ENCODE data around the gene ELFN1.

The ELFN1 gene

DNA sequence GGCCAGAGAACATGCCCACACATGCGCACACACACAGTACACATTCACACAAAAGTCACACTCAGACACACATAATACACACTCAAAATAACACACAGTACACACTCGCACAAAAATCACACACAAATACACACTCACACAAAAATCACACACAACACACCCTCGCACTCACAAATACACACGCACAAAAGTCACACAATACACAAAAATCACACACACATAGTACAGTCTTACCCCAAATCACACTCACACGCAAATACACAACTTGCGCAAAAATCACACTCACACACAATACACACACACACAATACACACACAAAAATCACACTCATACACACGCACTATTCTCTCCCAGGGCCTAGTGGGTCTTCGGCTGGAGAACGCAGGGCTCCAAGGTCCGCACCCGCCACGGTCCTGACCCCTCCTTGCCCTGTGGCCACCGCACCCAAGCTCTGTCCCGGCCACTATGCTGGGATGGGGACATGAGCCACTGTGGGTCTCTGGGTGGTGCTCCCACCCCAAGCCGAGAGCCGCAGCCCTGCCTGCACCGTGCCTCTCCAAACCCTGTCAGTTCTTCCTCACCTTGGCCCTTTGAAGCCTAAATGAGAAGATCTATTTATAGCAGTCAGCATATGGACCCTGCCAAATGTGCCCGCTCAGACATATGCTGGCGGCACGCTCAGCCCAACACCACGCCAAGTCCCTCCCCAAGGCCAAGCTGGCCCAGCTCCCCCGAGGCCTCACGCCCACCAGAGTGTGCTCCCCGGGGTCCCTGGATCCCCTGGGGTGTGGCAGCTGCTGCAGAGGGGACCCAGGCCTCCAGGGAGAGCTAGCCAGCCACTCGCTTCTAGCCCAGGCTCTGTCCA lies 55.9 kb downstream of the ELFN1 start:
- no peak for DNase-seq (ENCODE audit: low read depth in 2 of 2)

DNA sequence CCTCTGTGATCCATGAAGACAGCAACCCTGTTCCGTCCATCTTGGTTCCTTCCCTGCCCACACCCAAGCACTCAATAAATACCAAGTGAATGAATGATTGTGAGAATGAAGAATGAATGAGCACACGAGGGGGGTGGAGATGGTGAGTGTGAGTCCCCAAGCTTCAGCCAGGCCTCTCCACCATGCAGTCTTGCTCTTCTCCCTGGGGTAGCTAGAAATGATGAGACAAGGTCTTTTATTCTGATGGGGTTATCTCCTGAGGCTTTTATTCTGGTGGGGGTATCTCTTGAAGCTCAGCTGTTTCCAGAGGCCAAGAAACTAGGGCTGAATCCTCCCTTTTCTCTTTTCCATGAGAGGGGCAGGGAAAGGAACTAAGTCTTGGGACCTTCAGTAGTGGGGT lies 57.0 kb downstream of the ELFN1 start:
- DNase-seq (ENCODE audit: low read depth in 2 of 2) = no peak

DNA sequence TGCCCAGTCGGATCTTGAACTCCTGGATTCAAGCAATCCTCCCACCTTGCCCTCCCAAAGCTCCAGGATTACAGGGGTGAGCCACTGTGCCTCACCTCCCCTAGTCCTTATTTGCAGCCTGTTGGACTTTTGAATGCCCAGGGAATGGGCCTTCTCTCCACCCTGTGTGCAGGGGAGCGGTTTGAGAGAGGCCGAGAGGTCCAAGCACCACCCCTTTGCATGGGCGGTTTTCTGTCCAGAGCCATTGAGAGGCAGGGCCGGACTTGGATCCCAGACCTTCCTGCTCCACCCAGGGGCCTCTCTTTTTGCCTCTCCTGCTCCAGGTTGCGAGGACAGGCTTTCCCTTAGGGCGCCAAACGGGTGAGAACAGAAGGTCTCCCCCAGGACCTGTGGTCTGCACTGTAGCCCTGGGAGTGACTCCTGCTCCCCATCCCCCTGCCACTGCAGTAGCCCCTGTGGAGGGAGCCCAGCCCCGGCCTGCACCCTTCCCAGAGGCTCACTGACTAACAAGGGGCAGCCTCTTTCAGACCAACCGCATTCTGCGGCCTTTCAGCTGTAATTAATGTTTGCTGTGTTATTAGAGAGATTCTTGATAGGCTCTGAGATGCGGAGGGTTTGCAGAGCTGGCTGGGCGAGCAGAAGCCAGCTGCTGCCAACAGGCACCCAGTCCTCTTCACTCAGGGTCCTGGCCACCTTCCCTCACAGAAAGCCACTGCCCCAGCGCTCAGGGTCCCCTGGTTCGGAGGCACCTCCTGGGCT lies 57.9 kb downstream of the ELFN1 start:
- no peak for DNase-seq (ENCODE audit: low read depth in 2 of 2)

DNA sequence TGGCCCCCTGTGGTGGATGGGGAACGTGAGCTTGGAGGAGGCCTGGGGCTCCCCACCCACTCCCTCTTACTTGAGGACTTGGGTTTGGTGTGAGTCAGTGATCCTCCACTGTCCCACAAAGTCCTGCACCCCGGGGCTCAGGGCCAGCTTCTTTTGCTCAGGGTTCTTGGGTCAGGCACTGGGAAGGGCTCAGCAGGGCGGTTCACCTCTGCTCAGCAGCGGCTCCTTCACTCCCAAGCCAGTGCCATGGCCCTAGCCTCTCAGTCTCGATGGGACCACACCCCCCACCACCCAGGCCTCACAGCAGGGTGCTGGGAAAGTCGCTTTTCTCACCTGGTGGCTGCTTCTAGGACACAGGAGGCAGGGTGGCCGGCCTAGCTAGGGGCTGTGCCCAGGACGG lies 59.1 kb downstream of the ELFN1 start:
- DNase-seq (ENCODE audit: low read depth in 2 of 2) = no peak

DNA sequence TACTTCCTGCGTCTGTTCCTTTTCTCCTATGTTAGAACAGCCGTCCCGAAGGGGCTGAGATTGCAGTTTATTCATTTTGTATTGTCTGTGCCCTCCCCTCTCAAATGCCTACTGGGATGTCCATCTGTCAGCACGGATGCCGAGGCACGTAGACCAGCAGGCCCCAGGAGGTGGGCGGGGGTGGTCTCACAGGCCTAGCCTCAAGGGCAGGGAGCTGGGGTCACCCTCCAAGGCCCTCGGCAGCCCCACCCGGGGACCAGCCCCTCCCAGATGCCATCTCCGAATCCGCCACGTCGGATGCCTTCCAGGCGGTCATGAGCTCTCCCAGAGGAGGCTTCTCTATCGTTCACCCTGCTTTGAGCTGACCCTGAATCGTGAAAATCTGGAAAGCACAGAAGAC lies 59.7 kb downstream of the ELFN1 start:
- no peak for DNase-seq (ENCODE audit: low read depth in 2 of 2)

DNA sequence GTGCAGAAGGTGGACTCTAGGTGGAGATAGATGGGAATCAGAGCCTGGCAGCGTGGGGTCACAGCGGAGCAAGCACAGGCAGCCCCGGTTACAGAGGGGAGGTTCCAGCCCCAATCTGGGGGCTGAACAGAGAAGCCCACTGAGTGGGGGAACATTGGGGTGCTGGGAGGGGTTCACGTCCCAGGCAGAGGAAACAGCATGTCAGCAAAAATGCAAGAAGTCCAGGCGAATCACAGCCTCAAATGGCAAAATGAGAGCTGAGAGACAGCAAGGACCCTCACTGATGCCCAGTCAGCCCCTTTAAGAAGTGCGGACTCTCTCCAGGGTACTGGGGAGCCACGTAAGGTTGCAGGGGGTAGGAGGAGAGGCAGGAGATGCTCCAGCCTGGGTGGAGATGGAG lies 62.0 kb downstream of the ELFN1 start:
- DNase-seq (ENCODE audit: low read depth in 2 of 2) = no peak

DNA sequence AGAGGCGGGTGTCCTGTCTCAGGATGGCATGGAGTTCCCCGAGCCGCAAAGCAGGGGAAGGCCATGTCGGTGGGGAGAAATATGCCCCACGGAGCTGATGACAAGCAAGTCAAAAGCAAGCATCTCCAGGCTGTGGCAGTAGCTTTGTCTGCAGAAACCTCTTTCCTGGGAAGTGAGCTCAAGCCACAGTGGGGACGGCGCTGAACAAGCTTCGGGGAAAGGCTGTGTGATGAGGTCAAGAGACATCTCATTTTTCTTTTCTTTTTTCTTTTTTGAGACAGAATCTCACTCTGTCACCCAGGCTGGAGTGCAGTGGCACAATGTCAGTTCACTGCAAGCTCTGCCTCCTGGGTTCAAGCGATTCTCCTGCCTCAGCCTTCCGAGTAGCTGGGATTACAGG lies 62.6 kb downstream of the ELFN1 start:
- DNase-seq (ENCODE audit: low read depth in 2 of 2) = no peak

DNA sequence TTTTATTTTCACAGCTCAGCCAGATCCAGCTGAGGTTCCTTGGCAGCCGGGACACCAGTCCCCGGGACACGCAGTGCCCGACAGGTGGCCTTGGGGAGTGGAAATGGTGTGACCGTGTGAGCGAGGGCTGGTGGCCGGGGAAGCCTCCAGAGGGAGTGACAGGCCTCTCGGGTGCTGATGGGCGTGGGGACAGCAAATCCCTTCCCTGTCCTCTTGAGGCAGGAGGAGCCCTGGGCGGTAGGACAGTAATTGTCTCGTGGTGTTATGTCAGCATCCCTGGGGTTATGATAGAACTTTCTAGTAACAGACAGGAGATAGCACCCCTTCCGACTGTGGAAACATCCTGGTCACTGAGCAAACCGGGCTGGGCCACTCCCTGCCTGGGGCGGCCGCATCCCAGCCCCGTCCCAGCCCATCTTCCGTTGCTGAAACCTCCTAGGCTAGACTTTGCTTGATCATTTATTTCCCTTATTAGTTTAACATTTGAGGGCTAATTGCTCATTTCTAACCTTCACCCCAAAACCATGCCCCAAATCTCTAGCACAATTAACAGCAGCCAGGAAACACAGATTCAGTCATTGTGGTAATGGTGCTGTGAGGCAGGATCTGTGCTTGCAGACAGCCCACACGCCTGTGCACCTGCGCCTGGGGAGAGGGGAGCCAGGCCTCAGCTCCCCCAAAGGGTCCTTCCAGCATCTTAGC lies 63.3 kb downstream of the ELFN1 start:
- no peak for DNase-seq (ENCODE audit: low read depth in 2 of 2)

DNA sequence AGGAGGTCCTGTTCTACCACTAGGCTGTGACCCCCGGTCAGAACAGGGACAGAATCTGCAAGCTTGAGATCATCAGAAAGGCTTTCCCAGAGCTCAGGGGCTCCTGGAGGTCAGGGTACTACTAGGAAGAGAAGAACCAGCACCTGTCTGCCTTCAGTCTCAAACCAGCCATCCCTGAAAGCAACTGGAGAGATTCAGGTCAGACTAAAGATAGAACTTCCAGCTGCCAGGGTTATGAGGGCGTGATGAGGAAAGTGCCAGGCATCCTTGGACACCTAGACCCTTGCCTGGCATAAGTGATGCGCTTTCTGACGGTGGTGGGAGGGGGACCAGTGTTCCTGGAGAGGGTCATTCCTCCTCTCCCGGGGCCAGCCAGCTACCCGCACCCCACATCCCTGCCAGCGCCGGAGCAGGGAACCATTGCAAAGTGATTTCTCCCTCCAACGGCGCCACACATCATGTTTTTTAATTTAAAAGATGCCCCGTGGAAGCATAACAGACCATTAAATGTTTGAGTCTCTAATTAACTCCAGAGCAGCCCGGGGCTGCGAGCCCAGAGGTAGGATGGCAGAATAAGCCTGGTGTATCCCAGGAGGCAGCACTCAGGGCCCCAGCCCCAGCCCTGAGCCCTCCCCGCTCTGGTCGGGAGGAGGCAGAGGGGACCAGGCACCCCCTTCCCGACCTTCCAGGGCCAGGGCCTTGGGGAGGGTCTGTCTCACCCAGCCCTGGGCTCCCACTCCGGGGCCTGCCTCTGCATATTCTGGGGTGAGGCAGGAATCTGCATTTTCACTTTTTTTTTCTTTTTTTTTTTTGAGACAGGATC lies 64.0 kb downstream of the ELFN1 start:
- DNase-seq (ENCODE audit: low read depth in 2 of 2) = no peak

DNA sequence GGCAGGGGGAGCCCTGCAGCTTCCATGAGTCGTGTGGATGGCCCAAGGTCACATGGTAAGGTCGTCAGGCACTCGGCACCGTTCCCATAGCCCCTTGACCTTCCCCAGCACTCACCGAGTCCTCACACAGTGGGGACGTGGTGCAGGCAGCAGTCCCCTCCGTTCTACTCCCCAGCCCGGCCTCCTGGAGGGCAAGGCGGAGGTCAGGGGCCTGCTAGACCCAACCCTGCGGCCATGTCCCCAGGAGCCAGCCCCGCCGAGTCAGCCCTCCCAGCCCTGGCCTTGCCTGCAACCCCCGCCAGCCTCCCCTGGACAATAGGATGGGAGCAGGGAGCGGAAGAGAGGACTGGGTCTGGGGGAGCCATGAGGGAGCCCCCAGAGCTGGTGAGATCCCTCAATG lies 65.2 kb downstream of the ELFN1 start:
- DNase-seq (ENCODE audit: low read depth in 2 of 2) = no peak

DNA sequence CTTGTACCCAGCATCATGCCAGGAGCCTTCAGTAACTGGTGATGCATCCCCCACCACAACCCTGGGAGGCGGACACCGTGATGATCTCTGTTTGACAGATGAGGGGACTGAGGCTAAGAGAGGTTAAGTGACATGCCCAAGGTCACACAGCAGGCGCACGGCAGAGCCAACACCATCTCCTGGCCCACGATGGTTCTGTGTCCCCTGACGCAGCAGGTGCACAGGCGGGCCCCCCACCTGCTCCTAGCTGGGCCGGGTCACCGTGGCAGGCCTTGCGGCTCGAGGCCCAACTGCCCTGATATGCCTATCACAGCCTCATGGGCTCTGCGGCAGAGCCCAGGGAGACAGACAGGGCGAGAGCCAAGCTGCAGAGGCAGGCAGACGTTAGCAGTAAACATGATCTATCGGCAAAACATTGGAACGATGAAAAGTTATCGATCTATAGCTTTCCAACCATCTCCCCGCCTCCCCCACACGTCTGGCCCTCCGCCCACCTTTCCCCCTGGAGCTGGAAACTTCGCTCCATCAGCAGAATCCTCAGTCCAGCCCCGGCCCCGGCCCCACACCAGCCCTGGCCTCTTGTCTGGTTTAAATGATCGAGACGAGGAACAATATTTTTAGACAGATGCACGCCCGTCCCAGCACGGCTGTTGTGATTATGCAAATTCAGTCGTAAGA lies 65.9 kb downstream of the ELFN1 start:
- DNase-seq (ENCODE audit: low read depth in 2 of 2) = no peak

DNA sequence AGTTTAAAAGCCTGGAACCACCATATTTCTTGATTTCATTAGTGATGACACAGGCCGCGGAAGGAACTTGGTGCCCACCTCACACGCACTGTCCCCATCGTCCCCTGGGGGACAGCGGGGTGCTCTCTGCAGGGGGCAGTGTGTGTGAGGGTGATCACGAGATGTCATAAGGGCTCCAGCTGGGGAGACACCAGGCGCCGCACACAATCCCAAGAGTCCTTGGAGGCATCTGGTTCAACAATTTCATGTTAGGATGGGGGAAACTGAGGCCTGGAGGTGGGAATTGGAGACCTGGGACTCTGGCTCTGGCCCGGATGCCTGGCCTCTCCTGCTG lies 66.4 kb downstream of the ELFN1 start:
- DNase-seq (ENCODE audit: low read depth in 2 of 2) = no peak

DNA sequence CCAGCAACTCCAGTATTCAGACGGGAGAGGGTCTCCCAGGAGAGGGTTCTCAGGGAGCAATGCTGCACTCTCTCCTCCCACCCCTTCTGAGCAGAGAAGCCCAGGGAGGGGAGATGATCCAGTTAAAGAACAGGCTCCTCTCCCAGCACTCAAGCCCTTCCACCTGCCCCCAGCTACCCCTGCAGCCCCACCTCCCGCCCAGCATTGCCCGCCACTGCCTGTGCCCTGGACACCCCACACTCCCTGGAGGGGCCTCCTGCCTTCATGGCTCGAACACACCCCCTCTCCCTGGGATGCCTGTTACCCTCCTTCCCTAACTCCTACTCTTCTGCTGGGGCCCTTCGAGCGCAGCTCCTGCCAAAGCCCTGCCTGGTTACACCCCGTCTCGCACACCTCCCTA lies 66.8 kb downstream of the ELFN1 start:
- no peak for DNase-seq (ENCODE audit: low read depth in 2 of 2)

DNA sequence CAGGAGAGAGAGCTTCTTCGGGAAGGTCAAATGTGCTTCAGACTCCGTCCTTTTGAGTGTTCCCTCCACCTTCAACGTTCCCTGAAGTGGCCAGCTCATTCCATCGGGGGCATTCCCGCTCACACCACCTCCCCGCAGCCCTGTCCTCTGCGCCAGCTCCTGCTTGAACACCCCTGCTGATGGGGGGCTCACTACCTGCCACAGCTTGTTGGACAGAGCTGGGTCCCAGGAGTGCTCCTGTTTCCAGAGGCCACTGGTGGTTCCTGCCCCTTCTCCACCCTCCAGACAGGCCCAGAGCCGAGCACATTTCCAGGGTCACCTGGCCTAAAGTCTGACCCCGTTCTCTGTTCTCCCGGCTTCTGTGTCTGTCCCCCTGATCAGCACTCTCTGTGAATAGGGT lies 67.4 kb downstream of the ELFN1 start:
- no peak for DNase-seq (ENCODE audit: low read depth in 2 of 2)

DNA sequence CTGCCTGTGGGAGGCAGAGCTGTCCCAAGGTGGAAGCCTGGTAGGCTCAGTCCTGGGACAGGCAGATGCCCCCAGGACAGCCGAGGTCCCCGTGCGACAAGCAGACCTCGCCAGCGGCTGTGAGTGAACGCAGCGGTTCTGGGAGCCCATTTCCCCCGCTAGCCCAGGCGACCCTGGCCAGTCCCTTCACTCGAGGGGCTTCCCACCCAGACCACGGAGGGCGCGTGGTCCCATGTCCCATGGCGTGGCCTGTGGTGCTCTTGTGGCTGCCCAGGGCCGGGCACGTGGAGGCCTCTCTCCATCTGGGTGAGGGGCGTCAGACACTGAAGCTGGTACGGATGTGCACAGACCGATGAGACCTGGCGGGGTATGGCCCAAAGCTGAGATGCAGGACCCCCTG lies 67.9 kb downstream of the ELFN1 start:
- no peak for DNase-seq (ENCODE audit: low read depth in 2 of 2)

DNA sequence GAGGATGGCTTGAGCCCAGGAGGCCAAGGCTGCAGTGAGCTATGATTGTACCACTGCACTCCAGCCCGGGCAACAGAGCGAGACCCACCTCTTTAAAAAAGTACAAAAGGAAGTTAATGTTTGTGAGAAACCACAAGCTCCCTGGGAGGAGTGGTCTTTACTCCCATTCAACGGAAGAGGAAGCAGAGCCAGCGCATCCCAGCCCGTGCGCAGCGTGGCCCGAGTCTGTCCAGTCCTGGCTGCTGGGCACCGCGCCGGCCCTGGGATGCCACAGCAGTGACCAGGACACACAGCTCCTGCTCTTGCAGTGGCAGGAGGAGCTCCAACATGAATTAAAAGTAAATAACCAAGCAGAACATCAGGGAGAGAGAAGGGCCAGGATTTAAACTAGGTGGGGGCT lies 68.4 kb downstream of the ELFN1 start:
- no peak for DNase-seq (ENCODE audit: low read depth in 2 of 2)

DNA sequence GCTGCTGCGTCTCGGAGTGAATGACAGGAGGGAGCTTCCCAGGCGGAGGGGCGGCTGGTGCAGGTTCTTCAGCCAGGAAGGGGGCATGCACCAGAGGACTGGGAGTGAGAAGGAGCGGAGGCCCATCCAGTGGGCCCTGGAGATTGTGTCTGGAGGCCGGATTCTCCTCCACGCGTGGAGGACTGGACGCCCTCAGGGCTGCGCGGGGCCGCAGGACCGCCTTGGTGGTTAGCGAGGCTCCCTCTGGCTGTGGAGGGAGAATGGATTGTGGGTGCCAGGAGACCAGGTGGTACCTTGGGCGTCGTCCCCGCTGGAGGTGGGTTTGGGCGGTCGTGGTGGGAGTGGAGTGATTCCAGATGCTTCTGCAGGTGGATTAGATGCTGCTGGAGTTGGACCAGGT lies 68.9 kb downstream of the ELFN1 start:
- no peak for DNase-seq (ENCODE audit: low read depth in 2 of 2)

DNA sequence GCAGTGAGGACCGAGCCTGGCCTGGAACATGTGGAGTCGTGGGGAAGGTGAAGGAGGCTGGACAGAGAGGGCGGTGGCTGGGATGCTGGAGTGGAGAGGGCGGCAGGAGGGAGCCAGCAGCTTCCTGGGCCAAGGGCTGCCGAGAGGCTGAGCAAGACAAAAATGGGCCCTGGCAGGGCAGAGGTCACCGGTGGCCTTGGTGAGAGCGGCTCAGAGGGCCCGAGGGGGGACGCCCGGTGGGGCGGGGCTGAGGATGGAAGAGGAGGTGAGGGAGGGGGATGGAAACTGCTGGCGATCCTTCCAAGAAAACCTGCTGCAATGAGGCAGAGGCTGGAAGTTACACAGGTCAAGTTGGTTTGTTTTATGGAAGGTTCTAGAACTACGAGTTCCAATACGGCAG lies 69.5 kb downstream of the ELFN1 start:
- no peak for DNase-seq (ENCODE audit: low read depth in 2 of 2)

DNA sequence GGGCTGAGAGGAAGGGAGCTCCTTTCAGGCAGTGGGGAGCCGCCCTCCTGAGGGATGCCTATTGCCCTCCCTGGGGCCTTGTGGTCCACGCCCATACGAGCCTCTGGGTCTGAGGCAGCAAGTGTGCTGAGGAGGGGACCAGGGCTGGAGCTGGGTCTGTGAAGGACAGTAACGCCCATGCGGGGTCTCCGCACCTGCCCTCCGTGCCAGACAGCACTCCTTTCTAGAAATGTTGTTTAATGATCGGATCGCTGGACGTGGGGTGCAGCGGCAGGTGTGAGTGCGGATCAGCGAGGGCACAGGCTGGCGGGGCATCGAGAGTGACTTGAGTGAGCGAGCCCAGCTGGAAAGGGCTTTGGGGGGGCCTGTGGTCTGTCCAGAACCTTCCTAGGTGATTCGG lies 70.1 kb downstream of the ELFN1 start:
- DNase-seq (ENCODE audit: low read depth in 2 of 2) = no peak

DNA sequence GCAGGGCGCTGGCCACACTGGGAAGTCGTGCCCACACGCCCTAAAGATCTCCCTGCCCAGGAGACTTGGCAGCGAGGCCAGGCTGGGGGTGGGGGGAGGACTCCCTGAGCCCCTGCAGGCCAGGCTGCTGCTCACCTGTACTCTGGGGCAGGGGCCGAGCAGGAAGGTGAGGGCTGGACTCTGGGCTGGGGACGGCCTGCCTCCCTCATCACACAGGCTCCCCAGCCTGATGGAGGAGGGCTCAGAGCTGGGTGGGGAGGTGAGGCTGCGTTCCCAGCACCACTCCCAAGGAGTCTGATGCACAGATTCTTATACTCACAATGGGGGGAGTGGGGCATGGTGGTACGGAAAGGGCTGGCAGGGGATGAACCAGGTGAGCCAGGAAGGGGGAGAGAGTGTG lies 71.2 kb downstream of the ELFN1 start:
- no peak for DNase-seq (ENCODE audit: low read depth in 2 of 2)

DNA sequence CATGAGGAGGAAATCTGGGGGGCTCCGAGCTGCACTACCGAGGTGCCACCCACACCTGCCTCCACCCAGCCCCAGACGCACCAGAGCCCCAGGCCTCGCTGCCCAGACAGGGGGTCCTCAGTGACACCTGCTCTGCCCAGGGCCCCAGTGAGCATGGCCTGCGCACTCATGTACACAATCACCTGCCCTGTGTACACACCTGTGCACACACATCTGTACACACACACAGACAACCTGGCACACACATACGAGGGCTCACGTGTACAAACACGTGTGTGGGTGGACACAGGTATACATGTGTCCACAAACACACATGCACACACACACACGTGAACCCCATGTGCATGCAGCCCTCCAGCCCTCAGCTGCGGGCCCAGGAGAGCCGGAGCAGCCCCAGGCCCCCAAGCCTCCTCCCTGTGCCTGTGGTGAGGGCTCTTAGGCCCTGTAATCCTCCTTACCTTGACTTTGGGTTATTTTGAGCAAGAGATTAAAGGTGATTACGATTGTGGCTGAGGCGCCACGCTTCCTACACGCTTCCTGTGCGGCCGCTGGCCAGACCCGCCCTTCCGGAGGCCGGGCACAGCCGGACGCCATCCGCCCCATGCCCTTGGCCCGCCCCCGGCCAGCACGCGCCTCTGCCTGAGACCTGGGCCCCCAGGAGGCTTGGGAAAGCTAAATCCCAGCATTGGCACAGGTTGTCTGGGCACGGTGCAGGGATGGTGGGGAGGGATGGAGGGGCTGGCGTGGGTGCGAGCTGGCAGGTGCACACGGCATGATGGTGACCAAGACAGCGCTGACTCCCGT lies 71.9 kb downstream of the ELFN1 start:
- DNase-seq (ENCODE audit: low read depth in 2 of 2) = no peak
